LNCaP clone FGC (cell line): ENCODE data around the gene BTN2A1.
"Not testable (repeated sequence)": the region's sequence is repeated elsewhere in the genome, so short reads cannot be mapped to it uniquely, and the experiment has no call there.

ENCODE experiments used
- DNase-seq: peaks from one replicate; pipeline ENCODE4 v3.0.0-alpha.2; 2011; ENCODE audit warnings: low read depth
- H3K4me3 ChIP-seq: 2 replicates; pipeline ENCODE4 v1.5.1; 2011; ENCODE audit warnings: mild to moderate bottlenecking, low read depth, low read length, control low read depth
- CTCF ChIP-seq: IDR thresholded peaks from 2 replicates; pipeline ENCODE4 v1.5.1; 2012; ENCODE audit warnings: mild to moderate bottlenecking; ENCODE audit not compliant: control insufficient read depth, insufficient read depth; ENCODE audit errors: extremely low read depth

BTN2A1 gene

GRCh38 chr6:26457264-26457805, 420 bp upstream of the BTN2A1 start:
- peak overlapping the region; percentile 92 for H3K4me3 ChIP-seq
- TF ChIP-seq CTCF, result no peak
- no peak for DNase-seq

- no peak overlapping the region for H3K4me3 ChIP-seq
- TF ChIP-seq CTCF, result no peak
These were observed 1.5 kb downstream of the BTN2A1 start for GRCh38 chr6:26459023-26459810.

GRCh38 chr6:26461353-26461752, 3.6 kb downstream of the BTN2A1 start:
- H3K4me3 ChIP-seq, DNase-seq: not testable (repeated sequence)

More at GRCh38 chr6:26459023-26459810, 1.5 kb downstream of the BTN2A1 start:
- no peak for DNase-seq

GRCh38 chr6:26464014-26464413, 6.3 kb downstream of the BTN2A1 start:
- TF ChIP-seq CTCF, result no peak
- H3K4me3 ChIP-seq, result no peak overlapping the region
- DNase-seq, result no peak

- no peak for DNase-seq
- no peak overlapping the region for H3K4me3 ChIP-seq
- TF ChIP-seq CTCF, result no peak
These were observed 6.8 kb downstream of the BTN2A1 start for GRCh38 chr6:26464416-26465131.

GRCh38 chr6:26465776-26466175, 8.0 kb downstream of the BTN2A1 start:
- no peak for TF ChIP-seq CTCF
- DNase-seq, result no peak

GRCh38 chr6:26468829-26469228, 11.1 kb downstream of the BTN2A1 start:
- no peak for TF ChIP-seq CTCF
- no peak overlapping the region for H3K4me3 ChIP-seq
- DNase-seq, result no peak

More at GRCh38 chr6:26465776-26466175, 8.0 kb downstream of the BTN2A1 start:
- H3K4me3 ChIP-seq, result no peak overlapping the region
